GM06990 (cell line): ENCODE data around the gene CCDC12.
A peak's percentile ranks its signal among the peaks of the same experiment; 100 is the strongest.

ENCODE experiments used
- DNase-seq: peaks from one replicate; pipeline ENCODE4 v3.0.0-alpha.2; 2011; ENCODE audit not compliant: insufficient read length; ENCODE audit errors: extremely low read depth
- H3K27me3 ChIP-seq: replicated peaks from 2 replicates; pipeline ENCODE4 v1.6.0; 2011; ENCODE audit warnings: low read length; ENCODE audit not compliant: control insufficient read depth, insufficient read depth
- H3K36me3 ChIP-seq: 2 replicates; pipeline ENCODE4 v1.5.1; 2011; ENCODE audit warnings: low read length; ENCODE audit not compliant: control insufficient read depth, insufficient read depth
- H3K4me3 ChIP-seq: replicated peaks from 2 replicates; pipeline ENCODE4 v1.5.1; 2011; ENCODE audit warnings: low read depth, mild to moderate bottlenecking, control low read depth, low read length
- CTCF ChIP-seq: IDR thresholded peaks from 2 replicates; pipeline ENCODE4 v1.5.1; 2011; ENCODE audit warnings: low read length, control low read depth, mild to moderate bottlenecking, inconsistent platforms; ENCODE audit not compliant: insufficient read depth, poor library complexity, severe bottlenecking

CCDC12 gene

GRCh38 chr3:47009225-47010110 is 32.9 kb upstream of the CCDC12 start:
- Histone ChIP-seq H3K36me3 (peaks cover 37% of the 10 kb centered on the region), H3K4me3 (no peak overlapping the region; the same call in 1 of the 2 replicates), H3K27me3 (no peaks in the 10 kb centered on the region)
- TF ChIP-seq CTCF: no peak
- DNase-seq: peak; percentile 86

GRCh38 chr3:47008851-47009224 is 32.3 kb upstream of the CCDC12 start:
- no peak overlapping the region; the same call in 1 of the 2 replicates for H3K4me3 ChIP-seq
- TF ChIP-seq CTCF: no peak
- H3K36me3 ChIP-seq: peaks cover 41% of the 10 kb centered on the region
- no peak for DNase-seq
- no peaks in the 10 kb centered on the region for H3K27me3 ChIP-seq

- TF ChIP-seq CTCF: no peak
- no peak for DNase-seq
- peaks cover 45% of the 10 kb centered on the region for H3K36me3 ChIP-seq
- no peaks in the 10 kb centered on the region for H3K27me3 ChIP-seq
- no peak overlapping the region for H3K4me3 ChIP-seq
These were observed 31.8 kb upstream of the CCDC12 start for GRCh38 chr3:47008234-47008796.

- peaks cover 51% of the 10 kb centered on the region for H3K36me3 ChIP-seq
- no peak for DNase-seq
- H3K27me3 ChIP-seq: no peaks in the 10 kb centered on the region
- TF ChIP-seq CTCF: no peak
- H3K4me3 ChIP-seq: no peak overlapping the region
These were observed 31.1 kb upstream of the CCDC12 start for GRCh38 chr3:47007482-47008233.

GRCh38 chr3:47007001-47007400 is 30.5 kb upstream of the CCDC12 start:
- Histone ChIP-seq H3K36me3 (peaks cover 56% of the 10 kb centered on the region), H3K4me3 (no peak overlapping the region), H3K27me3 (no peaks in the 10 kb centered on the region)
- TF ChIP-seq CTCF: no peak
- DNase-seq: no peak
